NT2/D1 (cell line): ENCODE measurements around the gene OR10X1.

Source experiments
- YY1 ChIP-seq: IDR thresholded peaks from 2 replicates; pipeline ENCODE4 v1.6.1; 2011; ENCODE audit not compliant: insufficient read length, insufficient read depth
- ZNF274 ChIP-seq: IDR thresholded peaks from 2 replicates; pipeline ENCODE4 v1.6.1; 2011; ENCODE audit warnings: mild to moderate bottlenecking, low read depth, low read length

DNA sequence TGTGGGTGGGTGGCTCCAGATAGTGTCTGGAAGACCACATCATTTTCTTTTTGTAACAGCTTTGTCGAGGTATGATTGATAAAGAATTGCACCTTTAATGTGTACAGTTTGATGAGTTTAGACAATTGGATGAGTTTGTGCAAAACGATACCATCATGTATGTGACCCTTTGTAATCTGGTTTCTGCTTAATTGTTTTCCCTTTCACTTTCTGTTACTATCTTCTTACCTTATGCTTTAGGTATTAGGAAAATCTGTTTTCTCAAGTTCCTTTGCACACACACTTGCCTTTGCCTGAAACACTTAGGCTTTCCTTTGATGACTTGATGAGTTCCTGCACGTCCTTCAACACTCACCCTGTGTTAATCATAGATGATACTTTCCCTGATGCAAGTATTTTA lies 32.2 kb upstream of the OR10X1 start:
- TF ChIP-seq YY1 (no peak), ZNF274 (no peak)
